ENCODE measurements around the gene PSKH1. TPM values are rescaled to one million over a fixed set of nuclear protein-coding genes. Genes with fewer than 3 reads are reported as not detected.

PSKH1 gene
- total and polyA plus RNA-seq, 10 donors = 5.0 to 31.3 (median 20.5) TPM

- H3K27ac ChIP-seq = no peak overlapping the region
- DNase-seq = no peak
- intact Hi-C loops (cut with DNase I; ENCODE audit: low total_unique reads) = no loop called here
- no peak for TF ChIP-seq POLR2A (IDR thresholded peaks at IDR 0.05)
- no peak for TF ChIP-seq CTCF (IDR thresholded peaks at IDR 0.05 in 8 of 11, conservative IDR thresholded peaks at IDR 0.05 in 3 of 11)
- no peak for TF ChIP-seq POLR2AphosphoS5 (IDR thresholded peaks at IDR 0.05)
- no peaks in the 10 kb centered on the region for H3K27me3 ChIP-seq (replicated peaks in 1 of 7)
- H3K4me1 ChIP-seq = peaks cover 0 to 41% (median 13%) of the 10 kb centered on the region in 6 donors
- 94 to 99% (median 97%) methylated on average over 5 of the region's 5 CpGs for WGBS, 5 donors
- no peak overlapping the region for H3K4me3 ChIP-seq
- H3K36me3 ChIP-seq = peaks cover 0 to 45% (median 4%) of the 10 kb centered on the region in 6 donors
- no peaks in the 10 kb centered on the region for H3K9me3 ChIP-seq
Measured at GRCh38 chr16:67901734-67902133, 8.7 kb downstream of the PSKH1 start.

- no peak overlapping the region for H3K4me3 ChIP-seq
- H3K4me1 ChIP-seq = peaks cover 0 to 30% (median 9%) of the 10 kb centered on the region in 6 donors
- peaks cover 0 to 45% (median 4%) of the 10 kb centered on the region in 6 donors for H3K36me3 ChIP-seq
- H3K27ac ChIP-seq = peak overlapping the region in 6 of 8 donors; percentile 29 to 81 (median 47)
- DNase-seq = no peak
- no peak for TF ChIP-seq POLR2A (IDR thresholded peaks at IDR 0.05)
- TF ChIP-seq CTCF (IDR thresholded peaks at IDR 0.05 in 8 of 11, conservative IDR thresholded peaks at IDR 0.05 in 3 of 11) = no peak
- no peak for TF ChIP-seq POLR2AphosphoS5 (IDR thresholded peaks at IDR 0.05)
- intact Hi-C loops (cut with DNase I; ENCODE audit: low total_unique reads) = no loop called here
- no peaks in the 10 kb centered on the region for H3K27me3 ChIP-seq (replicated peaks in 1 of 7)
- no peaks in the 10 kb centered on the region for H3K9me3 ChIP-seq
- WGBS, 5 donors = 76 to 91% (median 82%) methylated on average over 4 of the region's 4 CpGs
Measured at GRCh38 chr16:67902831-67903230, 9.8 kb downstream of the PSKH1 start.

GRCh38 chr16:67907397-67908180, 14.5 kb downstream of the PSKH1 start:
- WGBS, 5 donors = 87 to 95% (median 94%) methylated on average over 11 of the region's 11 CpGs
- no peak for DNase-seq
- Histone ChIP-seq H3K36me3 (peaks cover 0 to 67% (median 29%) of the 10 kb centered on the region in 6 donors), H3K9me3 (no peaks in the 10 kb centered on the region), H3K4me3 (no peak overlapping the region), H3K27me3 (replicated peaks in 1 of 7) (no peaks in the 10 kb centered on the region), H3K27ac (no peak overlapping the region), H3K4me1 (peaks cover 0 to 25% (median 5%) of the 10 kb centered on the region in 6 donors)
- intact Hi-C loops (cut with DNase I; ENCODE audit: low total_unique reads) = no loop called here
- TF ChIP-seq POLR2A (IDR thresholded peaks at IDR 0.05) = no peak
- TF ChIP-seq POLR2AphosphoS5 (IDR thresholded peaks at IDR 0.05) = no peak
- TF ChIP-seq CTCF (IDR thresholded peaks at IDR 0.05 in 8 of 11, conservative IDR thresholded peaks at IDR 0.05 in 3 of 11) = no peak

GRCh38 chr16:67909056-67909742, 16.1 kb downstream of the PSKH1 start:
- 95 to 98% (median 97%) methylated on average over 35 to 36 of the region's 36 CpGs for WGBS, 5 donors
- H3K4me1 ChIP-seq = peaks cover 0 to 17% (median 0%) of the 10 kb centered on the region in 6 donors
- H3K27me3 ChIP-seq (replicated peaks in 1 of 7) = no peaks in the 10 kb centered on the region
- TF ChIP-seq CTCF (IDR thresholded peaks at IDR 0.05 in 8 of 11, conservative IDR thresholded peaks at IDR 0.05 in 3 of 11) (no peak), POLR2AphosphoS5 (IDR thresholded peaks at IDR 0.05) (peak in 1 of 3 donors; percentile 37), POLR2A (IDR thresholded peaks at IDR 0.05) (no peak)
- H3K4me3 ChIP-seq = no peak overlapping the region
- H3K36me3 ChIP-seq = peaks cover 0 to 68% (median 25%) of the 10 kb centered on the region in 6 donors
- no peak for DNase-seq
- no peaks in the 10 kb centered on the region for H3K9me3 ChIP-seq
- no peak overlapping the region for H3K27ac ChIP-seq
- intact Hi-C loops (cut with DNase I; ENCODE audit: low total_unique reads) = no loop called here
